Neural cell (in vitro differentiated cells): Measurements from ENCODE around the gene FSD1L. TPM values are rescaled to one million over a fixed set of nuclear protein-coding genes. Genes with fewer than 3 reads are reported as not detected.

Experiments used
- H2AFZ ChIP-seq: fragments of 200-600, 300-800 bp; sonication (generic), shearing (Covaris generic); 2 replicates; pipeline ENCODE4 v1.6.0; 2014; ENCODE audit warnings: low read depth, mild to moderate bottlenecking, antibody characterized with exemption, low read length, moderate library complexity
- H3F3A ChIP-seq: fragments of 200-600 bp; shearing (Covaris generic); 2 replicates; pipeline ENCODE4 v1.6.1; 2016; ENCODE audit warnings: mild to moderate bottlenecking, moderate library complexity, mixed read lengths, antibody characterized with exemption, low read length; ENCODE audit not compliant: insufficient read depth, poor library complexity, severe bottlenecking
- H3K27ac ChIP-seq: fragments of 200-600, 300-800 bp; sonication (generic), shearing (Covaris generic); 2 replicates; pipeline ENCODE4 v1.5.1; 2014; ENCODE audit warnings: mild to moderate bottlenecking, low read length, moderate library complexity
- H3K27me3 ChIP-seq: fragments of 300-800, 200-600 bp; sonication (generic), shearing (Covaris generic); 2 replicates; pipeline ENCODE4 v1.6.0; 2014; ENCODE audit warnings: mild to moderate bottlenecking, low read depth, low read length, moderate library complexity; ENCODE audit not compliant: insufficient read depth
- H3K36me3 ChIP-seq: fragments of 300-800, 200-600 bp; sonication (generic), shearing (Covaris generic); 2 replicates; pipeline ENCODE4 v1.5.1; 2014; ENCODE audit warnings: mild to moderate bottlenecking, antibody characterized with exemption, low read length, moderate library complexity; ENCODE audit not compliant: insufficient read depth
- H3K4me2 ChIP-seq: fragments of 300-800, 200-600 bp; sonication (generic), shearing (Covaris generic); 2 replicates; pipeline ENCODE4 v1.6.0; 2014; ENCODE audit warnings: mild to moderate bottlenecking, low read length
- H3K4me3 ChIP-seq: fragments of 300-800, 200-600 bp; sonication (generic), shearing (Covaris generic); 2 replicates; pipeline ENCODE4 v1.5.1; 2014; ENCODE audit warnings: mild to moderate bottlenecking, low read length, moderate library complexity
- H3K79me2 ChIP-seq: fragments of 200-600 bp; shearing (Covaris generic); replicated peaks from 2 replicates; pipeline ENCODE4 v1.6.0; 2014; ENCODE audit warnings: mild to moderate bottlenecking, low read length, moderate library complexity; ENCODE audit not compliant: insufficient read depth
- H3K9ac ChIP-seq: fragments of 300-800, 200-600 bp; sonication (generic), shearing (Covaris generic); 2 replicates; pipeline ENCODE4 v1.6.1; 2016; ENCODE audit warnings: mild to moderate bottlenecking, low read length, mixed read lengths
- H3K9me2 ChIP-seq: fragments of 200-600 bp; shearing (Covaris generic); 2 replicates; pipeline ENCODE4 v1.6.1; 2016; ENCODE audit warnings: mild to moderate bottlenecking, low read length, mixed read lengths; ENCODE audit not compliant: insufficient read depth
- H3K9me3 ChIP-seq: fragments of 200-600, 300-800 bp; sonication (generic), shearing (Covaris generic); 2 replicates; pipeline ENCODE4 v1.6.1; 2016; ENCODE audit warnings: mild to moderate bottlenecking, mixed run types, low read length, moderate library complexity, mixed read lengths
- H4K20me1 ChIP-seq: fragments of 200-600 bp; shearing (Covaris generic); 2 replicates; pipeline ENCODE4 v1.6.1; 2016; ENCODE audit warnings: mild to moderate bottlenecking, mixed run types; ENCODE audit not compliant: insufficient read depth
- EP300 ChIP-seq: fragments of 450-650 bp; conservative IDR thresholded peaks from 2 replicates; pipeline ENCODE4 v1.6.1; 2014; ENCODE audit warnings: antibody characterized with exemption, mild to moderate bottlenecking, moderate library complexity; ENCODE audit not compliant: poor library complexity, severe bottlenecking
- EZH2 ChIP-seq: fragments of 200-600, 300-800 bp; shearing (Covaris generic), sonication (generic); IDR thresholded peaks from 2 replicates; pipeline ENCODE4 v1.6.1; 2014; ENCODE audit warnings: antibody characterized with exemption, low read length, borderline replicate concordance, mild to moderate bottlenecking; ENCODE audit not compliant: insufficient read depth, poor library complexity, severe bottlenecking
- MXI1 ChIP-seq: fragments of 450-650 bp; conservative IDR thresholded peaks from 2 replicates; pipeline ENCODE4 v1.6.1; 2014; ENCODE audit warnings: antibody characterized with exemption, mild to moderate bottlenecking; ENCODE audit not compliant: poor library complexity, severe bottlenecking
- POLR2AphosphoS5 ChIP-seq: IDR thresholded peaks from 2 replicates; pipeline ENCODE4 v1.6.1; 2012
- RAD21 ChIP-seq: fragments of 450-650 bp; conservative IDR thresholded peaks from 2 replicates; pipeline ENCODE4 v1.6.1; 2014; ENCODE audit warnings: antibody characterized with exemption, mild to moderate bottlenecking, moderate library complexity
- SMC3 ChIP-seq: fragments of 450-650 bp; conservative IDR thresholded peaks from 2 replicates; pipeline ENCODE4 v1.6.1; 2014; ENCODE audit warnings: antibody characterized with exemption, mild to moderate bottlenecking, moderate library complexity; ENCODE audit not compliant: poor library complexity
- TAF1 ChIP-seq: IDR thresholded peaks from 2 replicates; pipeline ENCODE4 v1.6.1; 2012; ENCODE audit warnings: low read depth
- polyA plus RNA-seq: library from polyadenylated mRNA; depleted of rRNA; stranded (reverse); fragments of >200 nt; gene quantifications from 2 replicates; pipeline ENCODE4 v1.2.3, GENCODE V29; 2014
- TF ChIP-seq, protein P1 (sequence below): fragments of 450-650 bp; IDR thresholded peaks from 2 replicates; pipeline ENCODE4 v1.5.1; 2014; ENCODE audit warnings: antibody characterized with exemption, mild to moderate bottlenecking, moderate library complexity; ENCODE audit not compliant: poor library complexity, severe bottlenecking
- TF ChIP-seq, protein P2 (sequence below): IDR thresholded peaks from 2 replicates; pipeline ENCODE4 v1.6.1; 2012; ENCODE audit warnings: borderline replicate concordance

Gene FSD1L
- polyA plus RNA-seq, 1 donor from 2014 or later, result 42.8 TPM

DNA sequence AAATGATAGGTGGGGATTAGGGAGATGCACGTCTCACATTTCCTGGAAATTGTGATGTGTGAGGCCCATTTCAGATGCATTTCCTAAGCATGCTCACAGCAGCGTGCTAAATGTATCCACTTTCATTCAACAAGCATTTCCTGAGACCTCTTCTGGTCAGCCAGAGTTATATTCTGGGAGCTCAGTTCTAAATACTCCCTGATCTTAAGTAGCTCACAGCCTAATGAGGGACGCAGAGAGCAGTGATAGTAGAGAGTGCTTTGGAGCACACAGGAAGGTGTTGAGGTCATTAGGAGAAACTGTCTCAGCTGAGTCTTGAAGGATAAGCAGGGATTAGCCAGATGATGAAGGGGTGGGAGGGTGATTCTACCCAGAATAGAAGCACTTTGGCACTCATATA is 46.2 kb upstream of the FSD1L start:
- no peak overlapping the region for H2AFZ ChIP-seq
- H3K9me3 ChIP-seq, result no peaks in the 10 kb centered on the region
- no peak overlapping the region for H3K27ac ChIP-seq
- no peaks in the 10 kb centered on the region for H4K20me1 ChIP-seq
- H3K79me2 ChIP-seq, result no peaks in the 10 kb centered on the region
- no peak for TF ChIP-seq POLR2AphosphoS5
- TF ChIP-seq RAD21, result peak; percentile 18
- TF ChIP-seq EZH2, result no peak
- TF ChIP-seq, protein P1, sequence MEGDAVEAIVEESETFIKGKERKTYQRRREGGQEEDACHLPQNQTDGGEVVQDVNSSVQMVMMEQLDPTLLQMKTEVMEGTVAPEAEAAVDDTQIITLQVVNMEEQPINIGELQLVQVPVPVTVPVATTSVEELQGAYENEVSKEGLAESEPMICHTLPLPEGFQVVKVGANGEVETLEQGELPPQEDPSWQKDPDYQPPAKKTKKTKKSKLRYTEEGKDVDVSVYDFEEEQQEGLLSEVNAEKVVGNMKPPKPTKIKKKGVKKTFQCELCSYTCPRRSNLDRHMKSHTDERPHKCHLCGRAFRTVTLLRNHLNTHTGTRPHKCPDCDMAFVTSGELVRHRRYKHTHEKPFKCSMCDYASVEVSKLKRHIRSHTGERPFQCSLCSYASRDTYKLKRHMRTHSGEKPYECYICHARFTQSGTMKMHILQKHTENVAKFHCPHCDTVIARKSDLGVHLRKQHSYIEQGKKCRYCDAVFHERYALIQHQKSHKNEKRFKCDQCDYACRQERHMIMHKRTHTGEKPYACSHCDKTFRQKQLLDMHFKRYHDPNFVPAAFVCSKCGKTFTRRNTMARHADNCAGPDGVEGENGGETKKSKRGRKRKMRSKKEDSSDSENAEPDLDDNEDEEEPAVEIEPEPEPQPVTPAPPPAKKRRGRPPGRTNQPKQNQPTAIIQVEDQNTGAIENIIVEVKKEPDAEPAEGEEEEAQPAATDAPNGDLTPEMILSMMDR, result peak; percentile 35
- peak; percentile 42 for TF ChIP-seq SMC3
- H3K9ac ChIP-seq, result no peak overlapping the region
- no peaks in the 10 kb centered on the region for H3K9me2 ChIP-seq
- no peaks in the 10 kb centered on the region for H3K27me3 ChIP-seq
- H3K4me2 ChIP-seq, result no peak overlapping the region
- no peaks in the 10 kb centered on the region for H3K36me3 ChIP-seq
- H3F3A ChIP-seq, result no peaks in the 10 kb centered on the region
- H3K4me3 ChIP-seq, result no peak overlapping the region

DNA sequence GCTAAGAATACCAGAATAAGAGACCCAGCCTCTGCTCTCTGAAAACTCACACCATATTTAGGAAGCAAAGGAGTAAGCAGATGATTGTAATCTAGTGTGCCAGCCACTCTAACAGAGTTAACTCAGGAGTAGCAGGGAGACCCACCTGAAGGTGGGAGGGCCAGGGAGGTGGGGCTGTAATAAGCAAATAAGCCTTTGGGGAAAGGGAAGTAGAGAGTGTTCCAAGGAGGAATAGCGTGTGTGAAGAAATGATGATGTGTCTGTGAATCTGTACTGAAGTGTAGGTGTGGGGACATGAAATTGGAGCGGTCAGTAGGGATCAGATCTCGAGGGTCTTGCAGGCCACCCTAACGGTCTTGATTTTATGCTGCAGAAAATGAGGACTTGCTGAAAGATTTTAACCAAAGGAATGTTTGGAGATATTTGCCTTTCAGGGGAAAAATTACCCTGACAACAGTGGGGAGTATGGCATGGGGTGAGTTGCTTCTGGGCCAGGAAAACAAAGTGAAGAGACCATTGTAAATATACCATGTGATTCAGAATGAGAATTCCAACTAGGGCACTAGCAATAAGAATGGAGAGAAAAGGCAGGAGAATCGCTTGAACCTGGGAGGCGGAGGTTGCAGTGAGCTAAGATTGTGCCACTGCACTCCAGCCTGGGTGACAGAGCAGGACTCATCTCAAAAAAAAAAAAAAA is 44.1 kb upstream of the FSD1L start:
- no peak overlapping the region for H3K9ac ChIP-seq
- no peak overlapping the region for H3K4me2 ChIP-seq
- H3K27ac ChIP-seq, result no peak overlapping the region
- H3K36me3 ChIP-seq, result no peaks in the 10 kb centered on the region
- H4K20me1 ChIP-seq, result no peaks in the 10 kb centered on the region
- H3K4me3 ChIP-seq, result no peak overlapping the region
- no peak for TF ChIP-seq RAD21
- no peak for TF ChIP-seq EP300
- no peak for TF ChIP-seq POLR2AphosphoS5
- no peak for TF ChIP-seq TAF1
- TF ChIP-seq, protein P1, result no peak
- TF ChIP-seq, protein P2, sequence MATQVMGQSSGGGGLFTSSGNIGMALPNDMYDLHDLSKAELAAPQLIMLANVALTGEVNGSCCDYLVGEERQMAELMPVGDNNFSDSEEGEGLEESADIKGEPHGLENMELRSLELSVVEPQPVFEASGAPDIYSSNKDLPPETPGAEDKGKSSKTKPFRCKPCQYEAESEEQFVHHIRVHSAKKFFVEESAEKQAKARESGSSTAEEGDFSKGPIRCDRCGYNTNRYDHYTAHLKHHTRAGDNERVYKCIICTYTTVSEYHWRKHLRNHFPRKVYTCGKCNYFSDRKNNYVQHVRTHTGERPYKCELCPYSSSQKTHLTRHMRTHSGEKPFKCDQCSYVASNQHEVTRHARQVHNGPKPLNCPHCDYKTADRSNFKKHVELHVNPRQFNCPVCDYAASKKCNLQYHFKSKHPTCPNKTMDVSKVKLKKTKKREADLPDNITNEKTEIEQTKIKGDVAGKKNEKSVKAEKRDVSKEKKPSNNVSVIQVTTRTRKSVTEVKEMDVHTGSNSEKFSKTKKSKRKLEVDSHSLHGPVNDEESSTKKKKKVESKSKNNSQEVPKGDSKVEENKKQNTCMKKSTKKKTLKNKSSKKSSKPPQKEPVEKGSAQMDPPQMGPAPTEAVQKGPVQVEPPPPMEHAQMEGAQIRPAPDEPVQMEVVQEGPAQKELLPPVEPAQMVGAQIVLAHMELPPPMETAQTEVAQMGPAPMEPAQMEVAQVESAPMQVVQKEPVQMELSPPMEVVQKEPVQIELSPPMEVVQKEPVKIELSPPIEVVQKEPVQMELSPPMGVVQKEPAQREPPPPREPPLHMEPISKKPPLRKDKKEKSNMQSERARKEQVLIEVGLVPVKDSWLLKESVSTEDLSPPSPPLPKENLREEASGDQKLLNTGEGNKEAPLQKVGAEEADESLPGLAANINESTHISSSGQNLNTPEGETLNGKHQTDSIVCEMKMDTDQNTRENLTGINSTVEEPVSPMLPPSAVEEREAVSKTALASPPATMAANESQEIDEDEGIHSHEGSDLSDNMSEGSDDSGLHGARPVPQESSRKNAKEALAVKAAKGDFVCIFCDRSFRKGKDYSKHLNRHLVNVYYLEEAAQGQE, result no peak
- TF ChIP-seq MXI1, result no peak
- TF ChIP-seq SMC3, result no peak
- no peak for TF ChIP-seq EZH2
- no peaks in the 10 kb centered on the region for H3K27me3 ChIP-seq
- no peaks in the 10 kb centered on the region for H3K9me3 ChIP-seq
- no peaks in the 10 kb centered on the region for H3K79me2 ChIP-seq
- H3K9me2 ChIP-seq, result no peaks in the 10 kb centered on the region
- no peak overlapping the region for H2AFZ ChIP-seq
- H3F3A ChIP-seq, result no peaks in the 10 kb centered on the region
